ENCODE data around the gene ZNF443. TPM values are rescaled to one million over a fixed set of nuclear protein-coding genes. Genes with fewer than 3 reads are reported as not detected.
"Not testable (repeated sequence)": the region's sequence is repeated elsewhere in the genome, so short reads cannot be mapped to it uniquely, and the experiment has no call there.

Gene ZNF443
- total RNA-seq, 1 donor from 2014 or later: 3.9 TPM

DNA sequence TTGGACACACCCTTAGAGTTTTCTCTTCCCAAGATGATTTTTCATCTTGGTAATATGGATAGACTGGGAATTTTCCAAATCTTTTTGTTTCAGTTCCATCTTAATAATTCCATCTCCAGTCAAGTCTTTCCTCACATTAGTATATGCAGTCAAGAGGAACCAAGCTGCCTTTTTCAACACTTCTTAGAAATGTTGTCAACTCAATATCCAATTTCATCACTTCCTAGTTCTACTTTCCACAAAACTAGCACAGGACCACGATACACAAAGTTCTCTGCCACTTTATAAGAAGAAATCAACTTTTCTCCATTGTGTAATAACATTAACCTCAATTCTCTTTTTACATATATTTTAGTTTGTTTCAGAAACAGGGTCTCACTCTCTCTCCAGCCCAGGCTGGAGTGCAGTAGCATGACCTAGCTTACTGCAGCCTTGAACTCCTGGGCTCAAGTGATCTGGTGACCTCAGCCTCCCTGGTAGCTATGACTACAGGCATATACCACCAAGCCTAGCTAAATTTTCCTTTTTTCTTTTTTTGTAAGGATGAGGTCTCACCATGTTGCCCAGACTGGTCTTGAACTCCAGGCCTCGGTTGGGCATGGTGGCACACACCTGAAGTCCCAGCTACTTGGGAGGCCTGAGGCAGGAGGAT is 15.5 kb downstream of the ZNF443 start:
- intact Hi-C loops (cut with micrococcal nuclease): no loop called here

DNA sequence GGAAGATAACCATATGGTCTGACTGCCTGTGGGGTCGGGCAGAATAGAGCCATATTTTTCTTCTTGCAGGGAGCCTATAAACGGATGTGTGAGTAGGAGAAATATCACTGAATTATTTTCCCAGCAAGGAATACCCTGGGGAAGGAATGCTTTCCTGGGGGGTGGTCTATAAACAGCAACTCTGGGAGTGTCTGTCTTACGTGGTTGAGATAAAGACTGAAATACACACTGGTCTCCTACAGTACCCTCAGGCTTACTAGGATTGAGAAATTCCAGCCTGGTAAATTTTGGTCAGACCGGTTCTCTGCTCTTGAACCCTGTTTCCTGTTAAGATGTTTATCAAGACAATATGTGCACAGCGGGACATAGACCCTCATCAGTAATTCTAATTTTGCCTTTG is 23.5 kb downstream of the ZNF443 start:
- intact Hi-C loops (cut with micrococcal nuclease): not testable (repeated sequence)

DNA sequence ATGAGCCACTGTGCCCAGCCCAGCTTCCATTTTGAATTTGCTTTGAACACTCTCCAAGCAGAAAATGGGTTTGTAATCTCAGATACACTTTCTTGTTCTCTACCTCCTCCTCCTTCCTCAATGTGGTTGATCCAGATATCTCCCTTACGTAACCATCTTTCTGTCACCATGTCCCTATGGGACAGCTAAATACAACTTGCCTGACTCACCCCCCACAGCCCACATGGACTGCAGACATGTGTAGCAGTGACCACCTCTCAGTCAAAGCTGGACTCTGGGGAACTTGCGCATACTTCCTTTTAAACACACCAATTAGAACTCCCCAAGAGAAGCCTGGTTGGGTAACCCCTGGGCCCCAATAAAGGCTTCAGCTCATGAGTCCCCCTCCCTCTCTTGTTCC is 28.9 kb downstream of the ZNF443 start:
- intact Hi-C loops (cut with micrococcal nuclease): no loop called here

DNA sequence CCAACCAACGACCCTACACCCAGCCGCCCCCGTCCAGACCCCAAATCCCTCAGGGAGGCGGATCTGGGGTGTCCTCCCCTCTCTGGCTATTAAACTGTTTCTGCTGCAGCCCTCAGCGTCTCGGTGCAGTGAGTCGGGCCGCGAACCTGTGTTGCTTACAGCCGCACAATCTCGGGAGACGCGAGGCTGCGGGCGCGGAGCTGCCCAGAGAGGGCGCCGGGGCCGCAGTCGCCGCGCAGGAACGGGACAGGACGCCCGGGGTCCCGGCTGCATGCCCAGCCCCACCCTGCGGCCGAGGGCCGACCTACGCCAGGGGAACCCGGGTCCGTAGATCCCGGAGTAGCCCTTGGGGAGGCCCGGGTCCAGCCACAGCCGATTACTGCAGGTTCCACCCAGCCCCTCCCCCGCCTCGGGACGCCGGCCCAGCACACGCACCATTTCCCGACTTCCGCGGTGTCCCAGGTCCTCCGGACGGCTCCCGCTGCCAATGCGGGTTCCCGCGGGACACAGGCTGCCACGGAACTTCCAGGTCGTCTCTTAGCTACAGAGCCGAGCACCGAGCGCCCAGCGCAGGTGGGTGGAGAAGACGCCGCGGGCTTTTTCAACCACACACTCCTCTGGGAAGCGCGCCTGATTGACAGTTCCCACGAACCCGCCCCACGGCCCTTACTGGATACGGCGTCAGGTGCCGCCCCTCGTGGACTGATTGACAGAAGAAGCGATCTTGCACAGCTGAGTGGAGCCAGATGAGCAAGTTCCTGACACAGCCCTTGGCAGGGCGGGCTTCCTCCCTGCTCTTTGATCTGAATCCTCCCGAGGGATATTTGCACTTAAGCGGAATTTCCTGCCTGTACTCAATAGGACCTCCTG is 40.0 kb downstream of the ZNF443 start, which contains the start of gene ZNF799:
ZNF799 (minus strand) TSS at position 639 of the 870 bp plus-strand sequence; CDS start at position 438, 201 bp downstream.
- intact Hi-C loops (cut with micrococcal nuclease): loop anchor here (1.0 to 5.0 kb wide), 7 partner anchors 40 to 266 kb away; partner anchors contain the start of genes MAN2B1, WDR83, ZNF136 and ZNF44

DNA sequence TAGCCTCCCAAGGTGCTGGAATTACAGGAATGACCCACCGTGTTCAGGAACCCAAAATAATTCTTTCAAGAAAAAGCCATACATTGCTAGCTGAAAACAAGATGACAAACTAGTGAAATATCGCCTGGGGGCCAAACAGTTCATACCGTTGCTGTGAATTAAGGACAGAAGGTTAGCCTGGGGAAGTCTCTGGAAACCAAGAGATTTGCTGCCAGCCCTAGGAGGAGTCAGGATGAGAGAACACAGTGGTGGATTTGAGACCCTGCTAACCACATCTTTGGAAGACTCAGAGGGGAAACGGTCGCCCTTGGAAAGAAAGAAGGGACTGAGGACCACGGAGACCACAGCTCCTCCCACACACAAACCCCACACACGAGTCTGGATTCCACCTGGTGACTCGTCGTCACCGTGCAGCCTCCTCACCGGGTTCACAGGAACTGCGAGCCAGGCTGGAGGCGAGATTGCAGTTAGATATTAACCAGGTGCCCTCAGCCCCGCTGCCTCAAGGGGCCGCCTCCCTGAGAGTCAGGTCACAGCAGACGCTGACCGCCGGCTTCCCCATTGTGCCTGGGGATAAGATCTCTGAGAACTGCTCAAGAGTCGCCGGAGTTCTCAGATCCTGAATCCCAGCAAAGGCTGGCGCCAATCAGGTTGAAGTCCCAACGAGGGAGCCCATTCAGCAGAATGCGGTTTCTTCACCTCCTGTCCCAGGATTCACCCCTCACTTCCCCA is 40.8 kb downstream of the ZNF443 start:
- intact Hi-C loops (cut with micrococcal nuclease): loop anchor here (2.0 to 5.0 kb wide), 3 partner anchors 105 to 267 kb away; partner anchors contain the start of genes MAN2B1, WDR83, ZNF136 and ZNF44

DNA sequence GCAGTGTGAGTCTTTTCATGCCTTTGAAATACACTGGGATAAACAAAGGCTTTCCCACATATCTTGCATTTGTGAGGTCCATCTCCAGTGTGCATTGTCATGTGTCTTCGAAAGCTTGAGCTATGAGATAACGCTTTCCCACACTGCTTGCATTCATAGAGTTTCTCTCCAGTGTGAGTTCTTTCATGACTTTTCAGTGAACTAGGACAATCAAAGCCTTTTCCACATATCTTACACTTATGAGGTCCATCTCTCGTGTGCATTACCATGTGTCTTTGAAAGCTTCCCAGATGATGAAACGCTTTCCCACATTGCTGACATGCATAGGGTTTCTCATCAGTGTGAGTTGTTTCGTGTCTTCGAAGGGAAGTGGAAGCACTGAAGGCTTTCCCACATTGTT is 49.7 kb downstream of the ZNF443 start:
- intact Hi-C loops (cut with micrococcal nuclease): not testable (repeated sequence)

DNA sequence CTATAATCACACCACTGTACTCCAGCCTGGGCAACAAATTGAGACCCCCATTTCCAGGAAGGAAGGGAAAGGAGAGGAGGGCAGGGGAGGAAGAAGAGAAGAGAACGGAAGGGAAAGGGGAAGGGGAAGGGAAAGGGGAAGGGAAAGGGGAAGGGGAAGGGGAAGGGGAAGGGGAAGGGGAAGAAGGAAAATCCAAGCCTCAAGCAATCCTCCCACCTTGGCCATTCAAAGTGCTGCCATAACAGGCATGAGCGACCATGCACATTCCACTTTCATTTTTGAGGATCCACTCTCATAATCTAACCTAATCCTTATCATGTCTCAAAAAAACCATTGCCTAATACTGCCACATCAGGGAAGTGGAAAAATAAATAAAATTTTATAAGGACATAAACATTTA is 54.5 kb downstream of the ZNF443 start:
- intact Hi-C loops (cut with micrococcal nuclease): not testable (repeated sequence)

DNA sequence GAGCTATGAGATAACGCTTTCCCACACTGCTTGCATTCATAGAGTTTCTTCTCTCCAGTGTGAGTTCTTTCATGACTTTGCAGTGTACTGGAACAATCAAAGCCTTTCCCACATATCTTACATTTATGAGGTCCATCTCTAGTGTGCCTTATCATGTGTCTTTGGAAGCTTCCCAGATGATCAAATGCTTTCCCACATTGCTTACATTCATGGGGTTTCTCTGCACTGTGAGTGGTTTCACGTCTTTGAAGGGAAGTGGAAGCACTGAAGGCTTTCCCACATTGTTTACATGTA is 60.4 kb downstream of the ZNF443 start:
- intact Hi-C loops (cut with micrococcal nuclease): no loop called here

DNA sequence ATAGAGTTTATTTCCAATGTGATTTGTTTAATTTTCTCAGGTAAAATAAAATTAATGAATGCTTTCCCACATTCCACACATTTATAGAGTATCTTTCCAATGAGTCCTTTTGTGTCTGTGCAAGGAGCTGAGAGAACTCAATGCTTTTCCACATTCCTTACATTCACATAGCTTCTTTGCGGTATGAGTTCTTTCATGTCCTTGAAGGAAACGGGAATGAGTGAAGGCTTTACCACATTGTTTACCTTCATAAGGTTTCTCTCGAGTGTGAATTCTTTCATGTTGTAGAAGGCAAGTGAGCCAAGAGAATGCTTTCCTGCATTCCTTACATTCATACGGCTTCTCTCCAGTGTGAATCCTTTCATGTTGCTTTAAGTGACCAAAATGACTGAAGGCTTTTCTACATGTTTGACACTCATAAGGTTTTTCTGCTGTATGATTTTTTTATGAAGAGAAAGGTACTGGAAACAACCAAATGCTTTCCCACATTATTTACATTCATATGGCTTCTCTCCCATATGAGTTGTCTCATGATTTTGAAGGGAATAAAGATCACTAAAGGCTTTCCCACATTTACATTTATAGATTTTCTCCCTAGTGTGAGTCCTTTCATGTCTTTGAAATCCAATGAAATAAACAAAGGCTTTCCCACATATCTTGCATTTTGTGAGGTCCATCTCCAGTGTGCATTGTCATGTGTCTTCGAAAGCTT is 60.9 kb downstream of the ZNF443 start:
- intact Hi-C loops (cut with micrococcal nuclease): no loop called here

Other genes with a start within 250 kb of the ZNF443 start
- 13.9 and 14.0 TPM in 2 replicates for gene ZNF44, start 146.1 kb downstream of the ZNF443 start, total RNA-seq
- 2.2 and 2.5 TPM in 2 replicates for gene ZNF563, start 107.4 kb downstream of the ZNF443 start, total RNA-seq
- 0.59 and 1.1 TPM in 2 replicates for gene ZNF442, start 75.3 kb downstream of the ZNF443 start, total RNA-seq
- 3.9 and 4.2 TPM in 2 replicates for gene ZNF799, start 39.8 kb downstream of the ZNF443 start, total RNA-seq
- gene ZNF709, start 43.8 kb upstream of the ZNF443 start, total RNA-seq: 1.6 and 1.9 TPM in 2 replicates
- 11.0 and 11.2 TPM in 2 replicates for gene ZNF564, start 110.5 kb upstream of the ZNF443 start, total RNA-seq
- 13.1 and 14.8 TPM in 2 replicates for gene ZNF490, start 169.8 kb upstream of the ZNF443 start, total RNA-seq
- 31.4 and 34.3 TPM in 2 replicates for gene ZNF791, start 169.9 kb upstream of the ZNF443 start, total RNA-seq
- gene MAN2B1, start 225.7 kb upstream of the ZNF443 start, total RNA-seq: 189 and 197 TPM in 2 replicates
- 19.2 and 20.1 TPM in 2 replicates for gene WDR83, start 225.8 kb upstream of the ZNF443 start, total RNA-seq
- gene DHPS, start 240.9 kb upstream of the ZNF443 start, total RNA-seq: 108 and 121 TPM in 2 replicates
- not detected in 2 replicates for gene GNG14, start 247.0 kb upstream of the ZNF443 start, total RNA-seq

Measured in T-helper 1 cell treated with Interleukin-12 subunit alpha and Interleukin-12 subunit beta and Interleukin-4 antibody, amounts not matched to agents 30 ng/mL and 1 ng/mL, for 36 hours (primary cell).